WTC11 (cell line): ENCODE measurements around the gene KHK.

Source experiments
- NR1H2 ChIP-seq: sonication (generic); formaldehyde crosslinking; IDR thresholded peaks from 2 replicates; pipeline ENCODE4 v1.9.0; 2021; ENCODE audit warnings: mild to moderate bottlenecking, moderate library complexity, missing genetic modification reagents
- NR2C2 ChIP-seq: sonication (generic); formaldehyde crosslinking; IDR thresholded peaks from 2 replicates; pipeline ENCODE4 v1.8.0; 2022; ENCODE audit warnings: mild to moderate bottlenecking, missing genetic modification reagents
- SP1 ChIP-seq: sonication (generic); formaldehyde crosslinking; conservative IDR thresholded peaks from 2 replicates; pipeline ENCODE4 v1.8.1; 2022; ENCODE audit warnings: missing genetic modification reagents
- TF ChIP-seq, protein P1 (sequence below): fragments of 200-600 bp; IDR thresholded peaks from 2 replicates; pipeline ENCODE4 v1.8.0; 2022; ENCODE audit warnings: antibody characterized with exemption
- TF ChIP-seq, protein P2 (sequence below): sonication (generic); formaldehyde crosslinking; IDR thresholded peaks from 2 replicates; pipeline ENCODE4 v1.8.0; 2022; ENCODE audit warnings: mild to moderate bottlenecking, missing genetic modification reagents
- TF ChIP-seq, protein P3 (sequence below): sonication (generic); formaldehyde crosslinking; conservative IDR thresholded peaks from 2 replicates; pipeline ENCODE4 v1.8.1; 2022; ENCODE audit warnings: mild to moderate bottlenecking, missing genetic modification reagents

DNA sequence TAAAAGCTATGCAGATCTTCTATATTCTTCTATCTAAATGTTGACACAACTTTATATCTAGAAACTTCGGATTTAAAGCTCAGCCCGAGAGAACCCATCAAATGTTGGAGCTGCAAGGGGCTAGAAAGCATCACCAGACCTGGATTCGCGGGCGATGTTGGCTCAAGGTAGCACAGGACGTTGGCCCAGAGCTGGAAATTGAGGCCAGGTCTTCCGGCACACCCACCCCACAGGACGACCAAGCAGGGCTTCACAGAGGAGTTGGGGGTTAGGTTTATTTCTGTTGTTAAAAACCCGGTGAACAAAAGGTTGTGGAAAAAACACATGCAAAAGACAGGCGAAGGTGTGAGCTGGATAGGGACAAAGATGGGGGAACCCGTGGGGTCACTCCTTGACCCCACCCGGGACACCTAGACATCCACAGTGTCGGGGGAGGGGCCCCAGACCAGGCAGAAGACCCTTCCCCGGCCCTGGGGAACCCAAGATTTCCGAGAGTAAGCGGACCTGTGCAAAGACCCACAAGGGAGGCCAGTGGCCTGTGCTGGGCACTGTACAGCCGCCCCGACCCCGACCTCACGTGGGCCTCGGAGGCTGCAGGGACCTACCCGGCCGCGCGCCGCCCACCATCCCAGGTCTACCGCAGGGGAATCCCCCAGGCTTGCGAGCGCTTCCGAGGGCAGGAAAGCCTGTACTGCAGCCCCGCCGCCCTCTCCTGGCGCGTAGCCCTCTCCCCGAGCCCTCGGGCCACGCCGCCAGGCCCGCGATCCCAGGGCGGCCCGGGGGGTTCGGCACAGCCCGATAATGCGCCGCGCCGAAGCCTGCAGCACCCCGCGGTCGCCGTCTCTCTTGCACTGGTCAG lies 36.9 kb upstream of the KHK start:
- no peak for TF ChIP-seq NR2C2
- TF ChIP-seq, protein P1, sequence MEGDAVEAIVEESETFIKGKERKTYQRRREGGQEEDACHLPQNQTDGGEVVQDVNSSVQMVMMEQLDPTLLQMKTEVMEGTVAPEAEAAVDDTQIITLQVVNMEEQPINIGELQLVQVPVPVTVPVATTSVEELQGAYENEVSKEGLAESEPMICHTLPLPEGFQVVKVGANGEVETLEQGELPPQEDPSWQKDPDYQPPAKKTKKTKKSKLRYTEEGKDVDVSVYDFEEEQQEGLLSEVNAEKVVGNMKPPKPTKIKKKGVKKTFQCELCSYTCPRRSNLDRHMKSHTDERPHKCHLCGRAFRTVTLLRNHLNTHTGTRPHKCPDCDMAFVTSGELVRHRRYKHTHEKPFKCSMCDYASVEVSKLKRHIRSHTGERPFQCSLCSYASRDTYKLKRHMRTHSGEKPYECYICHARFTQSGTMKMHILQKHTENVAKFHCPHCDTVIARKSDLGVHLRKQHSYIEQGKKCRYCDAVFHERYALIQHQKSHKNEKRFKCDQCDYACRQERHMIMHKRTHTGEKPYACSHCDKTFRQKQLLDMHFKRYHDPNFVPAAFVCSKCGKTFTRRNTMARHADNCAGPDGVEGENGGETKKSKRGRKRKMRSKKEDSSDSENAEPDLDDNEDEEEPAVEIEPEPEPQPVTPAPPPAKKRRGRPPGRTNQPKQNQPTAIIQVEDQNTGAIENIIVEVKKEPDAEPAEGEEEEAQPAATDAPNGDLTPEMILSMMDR = no peak
- no peak for TF ChIP-seq NR1H2 (CRISPR knock-in tag)
- 0 out of 2 replicates have a peak, but pooled peaks have one; percentile 8 for TF ChIP-seq SP1 (CRISPR knock-in tag)
- TF ChIP-seq, protein P2, sequence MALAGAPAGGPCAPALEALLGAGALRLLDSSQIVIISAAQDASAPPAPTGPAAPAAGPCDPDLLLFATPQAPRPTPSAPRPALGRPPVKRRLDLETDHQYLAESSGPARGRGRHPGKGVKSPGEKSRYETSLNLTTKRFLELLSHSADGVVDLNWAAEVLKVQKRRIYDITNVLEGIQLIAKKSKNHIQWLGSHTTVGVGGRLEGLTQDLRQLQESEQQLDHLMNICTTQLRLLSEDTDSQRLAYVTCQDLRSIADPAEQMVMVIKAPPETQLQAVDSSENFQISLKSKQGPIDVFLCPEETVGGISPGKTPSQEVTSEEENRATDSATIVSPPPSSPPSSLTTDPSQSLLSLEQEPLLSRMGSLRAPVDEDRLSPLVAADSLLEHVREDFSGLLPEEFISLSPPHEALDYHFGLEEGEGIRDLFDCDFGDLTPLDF (CRISPR knock-in tag) = no peak
- TF ChIP-seq, protein P3, sequence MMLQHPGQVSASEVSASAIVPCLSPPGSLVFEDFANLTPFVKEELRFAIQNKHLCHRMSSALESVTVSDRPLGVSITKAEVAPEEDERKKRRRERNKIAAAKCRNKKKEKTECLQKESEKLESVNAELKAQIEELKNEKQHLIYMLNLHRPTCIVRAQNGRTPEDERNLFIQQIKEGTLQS (CRISPR knock-in tag) = no peak
